Stomach (tissue), 4 donors: ENCODE data around the gene KCNT1.

ENCODE experiments used
- EP300 ChIP-seq: sonication (generic); formaldehyde crosslinking; IDR thresholded peaks from one replicate; pipeline ENCODE4 v1.6.1; 2017; ENCODE audit warnings: antibody characterized with exemption
- POLR2A ChIP-seq, 4 donors: fragments of 450-650 bp; IDR thresholded peaks; one replicate each; pipeline ENCODE4 v1.6.1; 2016; ENCODE audit warnings: antibody characterized with exemption in 4 of 4, control low read depth in 2 of 4, mild to moderate bottlenecking in 1 of 4, moderate library complexity in 1 of 4
- POLR2AphosphoS5 ChIP-seq, 3 donors: sonication (generic); formaldehyde crosslinking; IDR thresholded peaks; one replicate each; pipeline ENCODE4 v1.6.1; 2016; ENCODE audit warnings: antibody characterized with exemption in 3 of 3
- TF ChIP-seq, protein P1 (sequence below), 7 experiments: fragments of 450-650 bp in 4 of 7; fragments of 200-600 bp in 3 of 7; sonication (generic) in 3 of 7; IDR thresholded peaks; one replicate each; pipeline ENCODE4 v1.5.1; 2016 to 2019; ENCODE audit warnings: antibody characterized with exemption in 7 of 7, control low read depth in 2 of 7, mild to moderate bottlenecking in 1 of 7

- TF ChIP-seq, protein P1, sequence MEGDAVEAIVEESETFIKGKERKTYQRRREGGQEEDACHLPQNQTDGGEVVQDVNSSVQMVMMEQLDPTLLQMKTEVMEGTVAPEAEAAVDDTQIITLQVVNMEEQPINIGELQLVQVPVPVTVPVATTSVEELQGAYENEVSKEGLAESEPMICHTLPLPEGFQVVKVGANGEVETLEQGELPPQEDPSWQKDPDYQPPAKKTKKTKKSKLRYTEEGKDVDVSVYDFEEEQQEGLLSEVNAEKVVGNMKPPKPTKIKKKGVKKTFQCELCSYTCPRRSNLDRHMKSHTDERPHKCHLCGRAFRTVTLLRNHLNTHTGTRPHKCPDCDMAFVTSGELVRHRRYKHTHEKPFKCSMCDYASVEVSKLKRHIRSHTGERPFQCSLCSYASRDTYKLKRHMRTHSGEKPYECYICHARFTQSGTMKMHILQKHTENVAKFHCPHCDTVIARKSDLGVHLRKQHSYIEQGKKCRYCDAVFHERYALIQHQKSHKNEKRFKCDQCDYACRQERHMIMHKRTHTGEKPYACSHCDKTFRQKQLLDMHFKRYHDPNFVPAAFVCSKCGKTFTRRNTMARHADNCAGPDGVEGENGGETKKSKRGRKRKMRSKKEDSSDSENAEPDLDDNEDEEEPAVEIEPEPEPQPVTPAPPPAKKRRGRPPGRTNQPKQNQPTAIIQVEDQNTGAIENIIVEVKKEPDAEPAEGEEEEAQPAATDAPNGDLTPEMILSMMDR (IDR thresholded peaks at IDR 0.05): no peak
- no peak for TF ChIP-seq POLR2A (IDR thresholded peaks at IDR 0.05)
- TF ChIP-seq EP300: no peak
- no peak for TF ChIP-seq POLR2AphosphoS5 (IDR thresholded peaks at IDR 0.05)
Observed at GRCh38 chr9:135689011-135689410, 13.0 kb upstream of the KCNT1 start.
